ENCODE measurements around the gene PRR14.

The PRR14 gene

DNA sequence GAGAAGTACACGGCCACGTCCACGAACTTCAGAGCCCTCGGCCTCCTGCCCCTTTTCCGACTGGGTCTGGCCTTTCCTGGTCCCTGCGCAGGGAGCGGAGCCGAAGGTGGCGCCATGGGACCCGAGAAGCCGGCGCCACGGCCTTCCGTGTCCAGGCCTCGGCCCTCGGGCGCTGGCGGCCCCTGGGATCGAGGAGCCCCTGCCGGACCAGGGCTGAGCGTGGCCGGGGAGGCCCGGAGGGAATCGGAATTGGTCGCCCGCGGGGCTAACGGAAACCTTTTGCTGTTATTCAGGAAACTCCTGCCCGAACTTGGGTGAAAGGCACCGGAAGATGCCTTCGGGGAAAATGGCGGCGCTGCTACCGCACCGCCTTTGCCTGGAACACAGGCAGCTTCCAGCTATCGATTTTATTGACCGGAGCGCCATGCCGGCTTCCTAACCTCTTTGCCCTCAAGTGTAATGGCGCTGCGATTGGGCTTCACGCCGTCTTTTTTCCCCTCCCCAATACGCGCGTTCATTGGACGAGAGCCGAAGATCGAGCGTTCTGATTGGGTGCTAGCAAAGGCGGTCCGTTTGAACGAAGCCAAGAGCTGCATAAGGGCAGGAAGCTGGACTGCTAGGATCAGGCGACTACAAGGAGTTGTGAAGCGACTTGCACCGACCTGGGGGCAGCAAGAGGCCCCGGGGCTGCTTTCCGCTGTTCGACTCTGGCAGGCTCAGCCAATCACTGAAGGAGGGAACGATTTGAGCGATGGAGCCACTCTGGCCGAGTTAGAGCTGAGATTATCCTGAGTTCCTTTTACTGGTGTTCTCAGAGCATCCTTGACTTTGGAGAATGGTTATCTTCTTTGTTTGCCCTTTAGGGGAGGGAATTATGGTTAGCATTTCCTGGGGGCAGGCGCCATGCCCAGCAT, 40.6 kb upstream of the PRR14 start, which contains the start of gene ZNF689 (continued):
- peak; percentile 89 for TF ChIP-seq ZBTB20 (tag by site-specific recombination; IDR thresholded peaks at IDR 0.05)
- peak; percentile 67; the same call in 1 of the 2 replicates for TF ChIP-seq REPIN1 (tag by site-specific recombination; IDR thresholded peaks at IDR 0.05; ENCODE audit: low read depth)
- peak; percentile 90 for TF ChIP-seq HOXD13 (CRISPR knock-in tag; IDR thresholded peaks at IDR 0.05; ENCODE audit: borderline replicate concordance)
- TF ChIP-seq ZBTB48 (tag by site-specific recombination; IDR thresholded peaks at IDR 0.05), result peak; percentile 92
- TF ChIP-seq, protein P1, sequence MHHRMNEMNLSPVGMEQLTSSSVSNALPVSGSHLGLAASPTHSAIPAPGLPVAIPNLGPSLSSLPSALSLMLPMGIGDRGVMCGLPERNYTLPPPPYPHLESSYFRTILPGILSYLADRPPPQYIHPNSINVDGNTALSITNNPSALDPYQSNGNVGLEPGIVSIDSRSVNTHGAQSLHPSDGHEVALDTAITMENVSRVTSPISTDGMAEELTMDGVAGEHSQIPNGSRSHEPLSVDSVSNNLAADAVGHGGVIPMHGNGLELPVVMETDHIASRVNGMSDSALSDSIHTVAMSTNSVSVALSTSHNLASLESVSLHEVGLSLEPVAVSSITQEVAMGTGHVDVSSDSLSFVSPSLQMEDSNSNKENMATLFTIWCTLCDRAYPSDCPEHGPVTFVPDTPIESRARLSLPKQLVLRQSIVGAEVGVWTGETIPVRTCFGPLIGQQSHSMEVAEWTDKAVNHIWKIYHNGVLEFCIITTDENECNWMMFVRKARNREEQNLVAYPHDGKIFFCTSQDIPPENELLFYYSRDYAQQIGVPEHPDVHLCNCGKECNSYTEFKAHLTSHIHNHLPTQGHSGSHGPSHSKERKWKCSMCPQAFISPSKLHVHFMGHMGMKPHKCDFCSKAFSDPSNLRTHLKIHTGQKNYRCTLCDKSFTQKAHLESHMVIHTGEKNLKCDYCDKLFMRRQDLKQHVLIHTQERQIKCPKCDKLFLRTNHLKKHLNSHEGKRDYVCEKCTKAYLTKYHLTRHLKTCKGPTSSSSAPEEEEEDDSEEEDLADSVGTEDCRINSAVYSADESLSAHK (tag by site-specific recombination; IDR thresholded peaks at IDR 0.05), result peak; percentile 53; the same call in 1 of the 2 replicates
- peak; percentile 51; the same call in 1 of the 2 replicates for TF ChIP-seq ZNF121 (tag by site-specific recombination; IDR thresholded peaks at IDR 0.05)
- TF ChIP-seq ZBTB21 (tag by site-specific recombination; IDR thresholded peaks at IDR 0.05), result peak; percentile 44; the same call in 1 of the 2 replicates
- 0 out of 2 replicates have a peak, but pooled peaks have one; percentile 58 for TF ChIP-seq KLF1 (tag by site-specific recombination; IDR thresholded peaks at IDR 0.05)
- TF ChIP-seq KLF16 (tag by site-specific recombination; IDR thresholded peaks at IDR 0.05), result peak; percentile 50; the same call in 1 of the 2 replicates
- TF ChIP-seq, protein P2, sequence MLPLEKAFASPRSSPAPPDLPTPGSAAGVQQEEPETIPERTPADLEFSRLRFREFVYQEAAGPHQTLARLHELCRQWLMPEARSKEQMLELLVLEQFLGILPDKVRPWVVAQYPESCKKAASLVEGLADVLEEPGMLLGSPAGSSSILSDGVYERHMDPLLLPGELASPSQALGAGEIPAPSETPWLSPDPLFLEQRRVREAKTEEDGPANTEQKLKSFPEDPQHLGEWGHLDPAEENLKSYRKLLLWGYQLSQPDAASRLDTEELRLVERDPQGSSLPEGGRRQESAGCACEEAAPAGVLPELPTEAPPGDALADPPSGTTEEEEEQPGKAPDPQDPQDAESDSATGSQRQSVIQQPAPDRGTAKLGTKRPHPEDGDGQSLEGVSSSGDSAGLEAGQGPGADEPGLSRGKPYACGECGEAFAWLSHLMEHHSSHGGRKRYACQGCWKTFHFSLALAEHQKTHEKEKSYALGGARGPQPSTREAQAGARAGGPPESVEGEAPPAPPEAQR (tag by site-specific recombination; IDR thresholded peaks at IDR 0.05), result 0 out of 2 replicates have a peak, but pooled peaks have one; percentile 10
- peak; percentile 78 for TF ChIP-seq IKZF3 (tag by site-specific recombination; IDR thresholded peaks at IDR 0.05)
- TF ChIP-seq ZNF777 (tag by site-specific recombination; IDR thresholded peaks at IDR 0.05; ENCODE audit: borderline replicate concordance), result peak; percentile 86
- TF ChIP-seq ZFP69B (tag by site-specific recombination; IDR thresholded peaks at IDR 0.05), result peak; percentile 40; the same call in 1 of the 2 replicates
- no peak; the same call in 1 of the 2 replicates for TF ChIP-seq GLIS1 (tag by site-specific recombination; IDR thresholded peaks at IDR 0.05)
- TF ChIP-seq, protein P3, sequence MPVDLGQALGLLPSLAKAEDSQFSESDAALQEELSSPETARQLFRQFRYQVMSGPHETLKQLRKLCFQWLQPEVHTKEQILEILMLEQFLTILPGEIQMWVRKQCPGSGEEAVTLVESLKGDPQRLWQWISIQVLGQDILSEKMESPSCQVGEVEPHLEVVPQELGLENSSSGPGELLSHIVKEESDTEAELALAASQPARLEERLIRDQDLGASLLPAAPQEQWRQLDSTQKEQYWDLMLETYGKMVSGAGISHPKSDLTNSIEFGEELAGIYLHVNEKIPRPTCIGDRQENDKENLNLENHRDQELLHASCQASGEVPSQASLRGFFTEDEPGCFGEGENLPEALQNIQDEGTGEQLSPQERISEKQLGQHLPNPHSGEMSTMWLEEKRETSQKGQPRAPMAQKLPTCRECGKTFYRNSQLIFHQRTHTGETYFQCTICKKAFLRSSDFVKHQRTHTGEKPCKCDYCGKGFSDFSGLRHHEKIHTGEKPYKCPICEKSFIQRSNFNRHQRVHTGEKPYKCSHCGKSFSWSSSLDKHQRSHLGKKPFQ (tag by site-specific recombination; IDR thresholded peaks at IDR 0.05), result peak; percentile 55
- no peak for TF ChIP-seq ZNF138 (tag by site-specific recombination; IDR thresholded peaks at IDR 0.05; ENCODE audit: borderline replicate concordance)
- peak; percentile 95 for TF ChIP-seq ZXDB (tag by site-specific recombination; IDR thresholded peaks at IDR 0.05)
- TF ChIP-seq ZNF184 (tag by site-specific recombination; IDR thresholded peaks at IDR 0.05), result peak; percentile 8; the same call in 1 of the 2 replicates
- TF ChIP-seq ZNF2 (tag by site-specific recombination; IDR thresholded peaks at IDR 0.05), result peak; percentile 88
- TF ChIP-seq, protein P4, sequence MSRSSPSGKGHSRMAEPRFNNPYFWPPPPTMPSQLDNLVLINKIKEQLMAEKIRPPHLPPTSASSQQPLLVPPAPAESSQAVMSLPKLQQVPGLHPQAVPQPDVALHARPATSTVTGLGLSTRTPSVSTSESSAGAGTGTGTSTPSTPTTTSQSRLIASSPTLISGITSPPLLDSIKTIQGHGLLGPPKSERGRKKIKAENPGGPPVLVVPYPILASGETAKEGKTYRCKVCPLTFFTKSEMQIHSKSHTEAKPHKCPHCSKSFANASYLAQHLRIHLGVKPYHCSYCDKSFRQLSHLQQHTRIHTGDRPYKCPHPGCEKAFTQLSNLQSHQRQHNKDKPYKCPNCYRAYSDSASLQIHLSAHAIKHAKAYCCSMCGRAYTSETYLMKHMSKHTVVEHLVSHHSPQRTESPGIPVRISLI (tag by site-specific recombination; IDR thresholded peaks at IDR 0.05), result peak; percentile 100
- TF ChIP-seq ZNF610 (tag by site-specific recombination; IDR thresholded peaks at IDR 0.05; ENCODE audit: borderline replicate concordance), result peak; percentile 60
- TF ChIP-seq TRIM28 (IDR thresholded peaks at IDR 0.05; ENCODE audit: borderline replicate concordance, low read length), result peak; percentile 97
- peak; percentile 91 for TF ChIP-seq ZNF394 (tag by site-specific recombination; IDR thresholded peaks at IDR 0.05; ENCODE audit: borderline replicate concordance)
- 0 out of 2 replicates have a peak, but pooled peaks have one; percentile 31 for TF ChIP-seq KLF7 (tag by site-specific recombination; IDR thresholded peaks at IDR 0.05; ENCODE audit: borderline replicate concordance)
- peak; percentile 39 for TF ChIP-seq ZNF146 (tag by site-specific recombination; IDR thresholded peaks at IDR 0.05)
- no peak for TF ChIP-seq ZNF175 (tag by site-specific recombination; IDR thresholded peaks at IDR 0.05)
- 0 out of 2 replicates have a peak, but pooled peaks have one; percentile 35 for TF ChIP-seq ZSCAN23 (tag by site-specific recombination; IDR thresholded peaks at IDR 0.05)
- no peak for TF ChIP-seq ZNF239 (tag by site-specific recombination; IDR thresholded peaks at IDR 0.05)
- peak; percentile 100 for TF ChIP-seq YY1 (tag by site-specific recombination; IDR thresholded peaks at IDR 0.05)
- TF ChIP-seq KLF8 (tag by site-specific recombination; IDR thresholded peaks at IDR 0.05), result peak; percentile 68
- peak; percentile 55 for TF ChIP-seq OSR2 (tag by site-specific recombination; IDR thresholded peaks at IDR 0.05)
- peak; percentile 71 for TF ChIP-seq ZEB2 (tag by site-specific recombination; IDR thresholded peaks at IDR 0.05)
